ENCODE measurements around the gene PLA1A.
"Not testable (repeated sequence)": the region's sequence is repeated elsewhere in the genome, so short reads cannot be mapped to it uniquely, and the experiment has no call there.

The PLA1A gene

GRCh38 chr3:119597548-119598288 lies at the start of gene PLA1A:
PLA1A (plus strand) TSS chr3:119597885; CDS start chr3:119597914, 29 bp downstream.
- DNase-seq (ENCODE audit: low spot score): no peak

GRCh38 chr3:119548341-119548740 lies 49.3 kb upstream of the PLA1A start:
- no peak for DNase-seq (ENCODE audit: low spot score)

DNA sequence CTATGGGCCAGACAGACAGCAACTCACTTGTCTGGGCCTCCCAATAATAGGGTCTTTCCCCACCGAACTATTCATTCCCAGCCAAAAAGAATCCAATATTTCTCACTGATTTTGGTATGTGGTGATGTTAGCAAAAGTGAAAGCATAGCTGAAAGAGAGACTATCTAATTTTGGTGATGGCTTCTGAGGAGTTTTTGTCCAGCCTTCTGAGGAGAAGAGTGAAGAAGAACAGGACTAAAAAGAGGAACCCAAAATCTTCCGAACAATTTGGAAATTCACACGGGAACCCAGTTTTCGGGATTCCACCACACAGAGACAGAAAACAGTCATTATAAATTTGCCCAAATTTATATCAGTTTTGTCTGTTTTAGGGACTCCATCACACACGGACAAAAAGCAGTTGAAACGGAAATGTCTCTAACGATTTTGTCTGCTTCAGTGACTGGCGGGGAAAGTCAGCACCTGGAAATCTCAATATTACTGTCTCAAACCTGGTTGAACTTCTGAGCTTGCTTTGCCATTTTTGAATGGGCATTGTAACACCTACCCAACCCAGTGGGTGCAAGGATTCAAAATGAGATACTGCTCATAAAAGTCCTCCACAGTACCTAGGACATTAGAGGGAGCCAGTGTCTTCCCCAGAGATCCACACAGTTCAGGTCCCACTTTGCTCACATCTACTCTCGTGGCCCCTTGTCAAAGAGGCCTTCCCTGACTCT lies 47.3 kb upstream of the PLA1A start:
- no peak for DNase-seq (ENCODE audit: low spot score)

DNA sequence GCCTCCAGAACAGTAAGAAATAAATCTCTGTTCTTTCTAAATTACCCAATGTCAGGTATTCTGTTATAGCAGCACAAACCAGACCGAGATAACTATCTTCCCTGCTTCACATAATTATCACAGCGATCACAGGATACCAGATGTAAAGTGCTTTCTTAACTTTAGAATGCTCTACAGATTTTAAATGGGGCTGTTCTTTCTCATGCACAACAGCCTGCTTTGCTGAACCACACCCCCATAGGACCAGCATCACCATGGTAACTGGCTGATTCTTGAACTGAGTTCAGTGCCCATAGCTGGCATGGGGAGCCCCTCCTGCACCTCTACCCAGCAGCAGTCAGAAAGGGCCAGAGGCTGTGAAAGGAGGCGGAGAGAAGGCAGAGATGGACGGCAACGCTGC lies 46.1 kb upstream of the PLA1A start:
- no peak for DNase-seq (ENCODE audit: low spot score)

GRCh38 chr3:119552928-119553327 lies 44.8 kb upstream of the PLA1A start:
- not testable (repeated sequence) for DNase-seq (ENCODE audit: low spot score)

DNA sequence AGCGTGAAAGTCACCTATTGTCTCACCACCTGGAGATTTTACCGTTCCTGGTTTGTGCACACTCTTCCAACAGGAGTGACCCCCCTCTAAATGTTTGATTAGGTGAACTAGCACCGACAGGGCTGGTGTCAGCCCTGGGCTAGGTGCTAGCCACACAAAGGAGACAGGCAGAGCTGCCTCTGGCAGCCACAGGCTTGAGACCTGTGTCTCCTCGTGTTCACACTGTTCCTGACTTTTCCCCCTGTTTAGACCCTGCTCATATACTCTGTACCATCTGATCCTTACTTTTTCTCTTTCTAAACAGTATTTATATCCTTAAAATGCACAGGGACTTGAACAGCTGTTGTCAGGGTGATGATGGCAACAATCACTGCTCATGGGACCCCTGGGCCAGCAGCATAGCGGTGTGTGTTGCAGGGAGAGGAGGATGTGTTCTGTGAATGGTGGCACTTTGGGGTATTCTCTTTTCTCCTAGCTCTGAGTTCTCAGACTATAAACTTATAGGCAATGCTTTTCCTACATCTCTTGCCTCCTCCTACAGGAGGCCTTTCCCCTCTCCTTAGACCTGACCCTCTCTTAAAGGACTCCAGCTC lies 43.8 kb upstream of the PLA1A start:
- DNase-seq (ENCODE audit: low spot score): no peak

DNA sequence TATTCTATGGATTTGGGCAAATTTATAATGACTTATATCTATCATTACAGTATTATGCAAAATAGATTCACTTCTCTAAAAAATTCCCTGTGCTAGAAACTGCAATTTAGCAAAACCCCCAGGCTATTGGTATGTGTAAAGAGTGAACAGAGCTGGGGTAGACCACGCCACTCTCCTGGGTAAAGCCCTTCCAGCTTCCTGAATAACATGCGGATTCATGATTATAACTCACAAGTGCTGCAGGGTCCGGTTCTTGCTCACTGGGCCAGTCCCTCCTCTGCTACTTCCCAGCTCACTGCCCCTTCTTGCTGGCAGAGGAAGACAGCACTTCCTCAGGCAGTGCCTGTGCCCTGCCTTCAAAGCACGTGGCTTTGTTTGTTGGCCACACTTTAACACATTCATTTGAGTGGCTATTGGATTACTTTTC lies 42.4 kb upstream of the PLA1A start:
- DNase-seq (ENCODE audit: low spot score): no peak

DNA sequence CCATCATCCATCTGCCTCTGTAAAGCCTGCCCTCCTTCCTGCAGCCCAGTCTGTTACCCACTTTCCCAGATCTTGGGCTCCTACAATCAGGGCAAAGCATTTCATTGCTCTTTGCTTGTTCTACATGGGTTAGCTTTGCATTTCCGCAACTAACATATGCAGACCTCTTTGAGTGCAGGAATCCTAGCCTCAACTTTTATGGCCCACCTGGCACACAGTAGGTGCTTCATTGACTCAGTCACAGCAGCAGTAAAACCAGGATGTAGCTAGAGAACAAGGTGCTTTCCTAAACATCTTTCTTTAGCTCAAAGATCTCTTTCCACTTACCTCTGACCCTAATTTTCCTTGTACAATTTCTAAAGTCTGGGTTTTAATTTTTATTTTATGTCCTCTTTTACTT lies 41.8 kb upstream of the PLA1A start:
- no peak for DNase-seq (ENCODE audit: low spot score)

GRCh38 chr3:119557192-119557876 lies 40.4 kb upstream of the PLA1A start:
- DNase-seq (ENCODE audit: low spot score): no peak

- DNase-seq (ENCODE audit: low spot score): no peak
Measured at GRCh38 chr3:119557877-119558269, 39.8 kb upstream of the PLA1A start.

DNA sequence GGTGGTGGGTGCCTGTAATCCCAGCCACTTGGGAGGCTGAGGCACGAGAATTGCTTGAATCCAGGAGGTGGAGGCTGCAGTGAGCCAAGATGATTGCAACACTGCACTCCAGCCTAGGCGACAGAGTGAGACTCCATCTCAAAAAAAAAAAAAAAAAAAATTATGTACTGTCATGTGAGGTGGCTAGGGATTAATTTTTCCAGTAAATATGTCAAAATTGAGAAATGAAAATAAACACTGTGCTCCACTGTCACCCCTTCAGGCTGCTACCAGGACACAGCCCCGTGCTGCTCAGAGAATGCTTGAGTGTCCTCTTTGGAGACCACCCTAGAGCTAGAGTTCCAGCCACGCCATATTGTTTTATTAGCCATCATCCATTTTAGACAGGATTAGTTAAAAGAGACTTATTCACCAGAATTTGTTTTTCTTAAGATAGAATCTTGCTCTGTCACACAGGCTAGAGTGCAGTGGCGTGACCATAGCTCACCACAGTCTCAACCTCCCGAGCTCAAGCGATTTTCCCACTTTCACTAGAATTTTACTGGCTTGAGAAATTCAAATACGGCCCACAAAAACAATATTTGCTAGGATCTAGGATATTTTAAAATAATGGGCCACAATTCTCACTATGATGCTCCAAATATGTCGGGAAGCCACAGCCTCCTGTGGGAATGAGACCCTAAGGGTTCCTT lies 38.9 kb upstream of the PLA1A start:
- DNase-seq (ENCODE audit: low spot score): no peak

DNA sequence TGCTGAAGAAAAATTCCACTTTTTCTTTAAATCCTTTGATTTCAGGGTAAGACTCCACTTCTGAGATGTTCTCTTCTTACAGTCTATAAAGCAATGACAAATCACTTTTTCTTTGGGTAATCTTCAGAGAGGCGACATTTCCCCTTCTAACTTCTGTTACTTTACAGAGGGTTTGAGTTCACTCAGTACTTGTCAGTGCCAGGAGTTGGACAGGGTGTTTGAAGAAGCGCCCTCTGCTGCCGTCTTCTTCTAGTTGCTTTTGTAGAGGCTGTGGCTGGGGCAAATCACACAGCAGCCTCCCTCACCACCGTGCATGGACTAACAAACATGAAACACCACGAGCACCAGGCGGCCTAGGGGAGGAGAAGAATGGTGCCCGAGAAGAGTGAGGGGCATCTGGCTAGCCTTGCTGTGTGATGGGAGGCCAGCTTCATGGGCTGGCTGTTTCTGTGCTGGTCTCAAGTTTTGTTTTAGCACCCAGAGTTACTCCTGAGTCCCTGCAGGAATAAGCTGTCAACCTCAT lies 38.2 kb upstream of the PLA1A start, which contains the start of gene CD80:
CD80 (minus strand) TSS at position 174 of the 523 bp plus-strand sequence. CDS start 1,886 bp downstream, outside the sequence.
- DNase-seq (ENCODE audit: low spot score): no peak

GRCh38 chr3:119560160-119560559 lies 37.5 kb upstream of the PLA1A start:
- DNase-seq (ENCODE audit: low spot score): no peak

DNA sequence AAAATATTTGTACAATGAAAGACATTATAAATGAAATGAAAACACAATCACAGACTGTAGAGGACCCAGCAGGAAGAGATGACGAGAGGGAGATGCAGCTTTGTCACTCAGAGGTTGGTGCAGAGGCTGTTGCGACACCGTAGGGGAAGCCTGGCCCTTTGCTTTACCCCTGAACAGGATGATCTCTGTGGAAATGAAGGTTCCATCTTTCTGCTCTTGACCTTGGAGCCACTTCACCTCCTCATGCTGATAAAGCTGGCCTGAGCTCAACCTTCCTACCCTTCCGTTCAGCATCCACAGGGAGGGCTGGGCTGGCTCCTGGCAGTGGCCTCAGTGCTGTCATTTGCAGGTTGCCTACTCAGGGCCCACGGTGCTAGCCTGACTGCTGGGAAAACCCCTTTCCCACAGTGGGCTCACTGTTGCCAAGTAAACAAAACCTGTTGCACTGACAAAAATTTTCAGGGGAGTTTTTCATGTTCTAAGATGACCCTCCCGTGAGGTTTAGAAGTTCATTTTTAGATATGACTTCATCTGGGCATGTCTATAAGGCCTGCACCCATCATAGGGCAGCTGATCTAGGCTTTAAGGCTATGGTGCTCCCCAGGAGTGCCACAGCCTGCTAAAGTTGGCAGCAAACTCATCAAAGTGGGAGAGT lies 35.3 kb upstream of the PLA1A start:
- no peak for DNase-seq (ENCODE audit: low spot score)

DNA sequence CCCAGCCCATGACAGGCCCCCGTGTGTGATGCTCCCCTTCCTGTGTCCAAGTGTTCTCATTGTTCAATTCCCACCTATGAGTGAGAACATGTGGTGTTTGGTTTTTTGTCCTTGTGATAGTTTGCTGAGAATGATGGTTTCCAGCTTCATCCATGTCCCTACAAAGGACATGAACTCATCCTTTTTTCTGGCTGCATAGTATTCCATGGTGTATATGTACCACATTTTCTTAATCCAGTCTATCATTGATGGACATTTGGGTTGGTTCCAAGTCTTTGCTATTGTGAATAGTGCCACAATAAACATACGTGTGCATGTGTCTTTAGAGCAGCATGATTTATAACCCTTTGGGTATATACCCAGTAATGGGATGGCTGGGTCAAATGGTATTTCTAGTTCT lies 34.4 kb upstream of the PLA1A start:
- not testable (repeated sequence) for DNase-seq (ENCODE audit: low spot score)

DNA sequence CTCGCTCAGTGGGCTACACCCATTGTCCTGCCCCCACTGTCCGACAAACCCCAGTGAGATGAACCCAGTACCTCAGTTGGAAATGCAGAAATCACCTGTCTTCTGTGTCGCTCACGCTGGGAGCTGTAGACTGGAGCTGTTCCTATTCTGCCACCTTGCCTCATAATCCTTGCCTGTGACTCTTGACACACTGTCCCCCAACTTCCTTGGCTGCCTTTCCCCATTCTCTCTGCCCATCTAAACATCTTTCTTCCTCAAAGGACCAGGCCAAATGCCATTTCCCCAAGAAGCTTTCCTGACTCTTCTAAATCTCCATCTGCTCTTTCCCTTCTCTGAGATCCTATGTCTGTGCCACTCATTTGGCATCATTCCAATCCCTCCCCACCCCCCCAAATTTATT lies 28.5 kb upstream of the PLA1A start:
- no peak for DNase-seq (ENCODE audit: low spot score)

DNA sequence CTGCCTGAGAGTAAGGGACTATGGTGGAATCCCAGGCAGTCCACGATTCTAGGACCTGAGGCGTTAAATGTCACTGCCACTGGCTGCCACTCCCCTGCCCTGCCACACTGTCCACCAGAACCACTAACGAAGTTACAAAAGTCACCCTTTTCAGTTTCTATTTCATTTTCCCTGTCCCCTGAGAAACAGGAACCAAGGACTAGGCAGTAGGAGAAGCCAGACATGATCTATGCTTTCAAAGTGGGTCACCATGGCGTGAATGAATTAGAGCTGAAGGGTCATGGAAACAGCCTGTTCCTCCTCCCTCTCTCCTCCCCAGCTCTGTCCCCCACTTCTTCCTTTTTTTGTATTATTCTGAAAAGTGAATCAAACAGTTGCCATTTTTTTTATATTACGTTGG lies 27.5 kb upstream of the PLA1A start:
- peak; percentile 32 for DNase-seq (ENCODE audit: low spot score)

DNA sequence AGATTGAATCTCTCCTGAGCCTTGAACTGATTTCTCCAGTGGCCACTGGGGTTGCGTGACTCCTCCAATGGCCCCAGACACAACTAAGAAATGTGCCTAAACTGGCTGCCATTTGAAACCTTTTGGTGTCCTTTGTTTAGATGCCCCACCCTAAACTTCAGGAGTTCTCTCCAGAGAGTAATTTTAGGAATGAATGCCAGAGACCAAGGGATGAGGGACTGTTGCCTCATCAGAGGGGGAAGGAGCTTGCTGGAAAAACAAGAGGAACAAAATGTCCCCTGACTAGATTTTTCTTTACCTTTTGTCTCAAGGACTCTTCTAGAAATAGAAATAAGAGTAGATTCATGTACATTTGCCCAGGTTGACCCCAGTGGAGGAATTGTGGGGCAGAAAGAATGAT lies 26.5 kb upstream of the PLA1A start:
- DNase-seq (ENCODE audit: low spot score): no peak

DNA sequence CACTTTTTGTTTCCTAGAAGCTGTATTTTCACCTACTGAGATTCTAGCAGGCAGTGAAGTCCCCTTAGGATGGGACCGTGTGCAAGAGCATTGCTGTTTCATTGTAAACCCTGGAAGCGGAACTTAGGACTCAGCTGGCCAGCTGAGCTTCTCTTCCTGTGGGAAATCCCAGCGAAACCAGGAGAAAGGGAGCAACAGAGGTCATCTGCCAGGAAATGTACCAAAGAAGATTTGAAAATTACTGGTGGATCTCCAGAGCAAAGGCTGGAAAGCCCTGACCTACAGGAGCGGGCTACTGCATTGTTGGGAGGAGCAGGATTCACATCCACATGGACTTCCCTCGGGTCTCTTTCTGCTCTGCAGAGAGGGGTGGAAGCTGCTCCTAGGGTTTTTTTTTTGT lies 26.0 kb upstream of the PLA1A start:
- no peak for DNase-seq (ENCODE audit: low spot score)

GRCh38 chr3:119575507-119575906 lies 22.2 kb upstream of the PLA1A start:
- no peak for DNase-seq (ENCODE audit: low spot score)

Data from putamen (tissue), 1 donor.